B cell (primary cell): ENCODE results near the gene HPRT1. TPM values are rescaled to one million over a fixed set of nuclear protein-coding genes. Genes with fewer than 3 reads are reported as not detected.

ENCODE experiments used
- ATAC-seq: fragments of 200-7000 bp; cut with Tn5 transposase; one replicate; pipeline ENCODE4 v1.10.0; 2021; ENCODE audit warnings: low read depth, mild to moderate bottlenecking, moderate number of reproducible peaks, moderate library complexity
- CTCF ChIA-PET: fragments of 350-600 bp; sonication (Branson Sonifier 250); formaldehyde crosslinking; loops from one replicate; lab custom pipeline; 2021; ENCODE audit warnings: antibody characterized with exemption, inconsistent platforms; lab: Charles Lee
- POLR2A ChIA-PET: fragments of 350-600 bp; sonication (Branson Sonifier 250); formaldehyde crosslinking; loops from one replicate; lab custom pipeline; 2021; ENCODE audit warnings: antibody characterized with exemption; lab: Charles Lee
- DNase-seq: peaks from one replicate; pipeline ENCODE4 v3.0.0; 2013
- H2AFZ ChIP-seq: 2 replicates; pipeline ENCODE4 v1.6.1; 2012; ENCODE audit warnings: mild to moderate bottlenecking, low read depth, low read length; ENCODE audit not compliant: insufficient read depth, poor library complexity, severe bottlenecking
- H3K27ac ChIP-seq, 2 donors: 1 replicate in 1 of 2; 2 replicates in 1 of 2; pipeline ENCODE4 v1.5.1; 2012 to 2013; ENCODE audit warnings: low read length in 2 of 2, mild to moderate bottlenecking in 2 of 2, moderate library complexity in 1 of 2
- H3K27me3 ChIP-seq, 4 experiments: fragments of 200-600 bp in 1 of 4; sonication (generic) in 1 of 4; replicated peaks in 1 of 4; 1 replicate in 2 of 4; 2 replicates in 2 of 4; pipeline versions ENCODE4 v1.6.1 to v1.7.0; 2013 to 2016; ENCODE audit warnings: low read length in 3 of 4, mild to moderate bottlenecking in 2 of 4, mixed read lengths in 1 of 4, moderate library complexity in 1 of 4; ENCODE audit not compliant: insufficient read depth in 4 of 4, control insufficient read depth in 3 of 4; ENCODE audit errors: control extremely low read depth in 1 of 4
- H3K36me3 ChIP-seq, 2 experiments: replicated peaks in 1 of 2; 1 replicate in 1 of 2; 2 replicates in 1 of 2; pipeline versions ENCODE4 v1.6.1 to v1.7.1; 2013; ENCODE audit warnings: low read length in 1 of 2; ENCODE audit not compliant: insufficient read depth in 2 of 2, control insufficient read depth in 1 of 2; ENCODE audit errors: control extremely low read depth in 1 of 2, extremely low read depth in 1 of 2
- H3K4me1 ChIP-seq, 2 donors: fragments of 200-600 bp in 1 of 2; sonication (generic) in 1 of 2; 1 replicate in 1 of 2; 2 replicates in 1 of 2; pipeline versions ENCODE4 v1.5.1 to v1.6.1; 2013 to 2017; ENCODE audit warnings: low read length in 2 of 2; ENCODE audit not compliant: control insufficient read depth in 2 of 2, insufficient read depth in 2 of 2
- H3K4me2 ChIP-seq: replicated peaks from 2 replicates; pipeline ENCODE3; 2012; ENCODE audit warnings: mild to moderate bottlenecking, low read depth, low read length; ENCODE audit not compliant: poor library complexity, severe bottlenecking
- H3K4me3 ChIP-seq, 5 experiments: fragments of 200-600 bp in 1 of 5; sonication (generic) in 1 of 5; 1 replicate in 3 of 5; 2 replicates in 2 of 5; pipeline versions ENCODE4 v1.5.1 to v1.7.0; 2011 to 2016; ENCODE audit warnings: low read length in 4 of 5, mild to moderate bottlenecking in 4 of 5, low read depth in 2 of 5, control low read depth in 1 of 5, moderate library complexity in 1 of 5; ENCODE audit not compliant: insufficient read depth in 1 of 5; ENCODE audit errors: control extremely low read depth in 1 of 5, extremely low read depth in 1 of 5
- H3K79me2 ChIP-seq: fragments of 200-600 bp; sonication (generic); one replicate; pipeline ENCODE4 v1.6.0; 2016; ENCODE audit warnings: low read length; ENCODE audit not compliant: control insufficient read depth, insufficient read depth
- H3K9ac ChIP-seq: fragments of 200-600 bp; sonication (generic); 2 replicates; pipeline ENCODE4 v1.6.1; 2017; ENCODE audit warnings: mild to moderate bottlenecking, low read length, moderate library complexity
- H3K9me3 ChIP-seq, 3 donors: one replicate each; pipeline versions ENCODE4 v1.6.1 to v1.7.1; 2013; ENCODE audit warnings: low read length in 2 of 3; ENCODE audit not compliant: control insufficient read depth in 2 of 3, insufficient read depth in 1 of 3; ENCODE audit errors: control extremely low read depth in 1 of 3
- H4K20me1 ChIP-seq: 2 replicates; pipeline ENCODE4 v1.6.0; 2012; ENCODE audit warnings: mild to moderate bottlenecking, low read length; ENCODE audit not compliant: insufficient read depth, control insufficient read depth, poor library complexity, severe bottlenecking
- H3K27ac Mint-ChIP-seq: one replicate; pipeline ENCODE4 v1.8.0; 2021; ENCODE audit warnings: mixed read lengths
- H3K27me3 Mint-ChIP-seq: one replicate; pipeline ENCODE4 v1.8.0; 2021; ENCODE audit warnings: mixed read lengths
- H3K4me1 Mint-ChIP-seq: one replicate; pipeline ENCODE4 v1.8.0; 2021; ENCODE audit warnings: mixed read lengths
- H3K4me3 Mint-ChIP-seq: one replicate; pipeline ENCODE4 v1.8.0; 2021; ENCODE audit warnings: mixed read lengths
- H3K9me3 Mint-ChIP-seq: one replicate; pipeline ENCODE4 v1.8.0; 2022; ENCODE audit warnings: mixed read lengths; ENCODE audit not compliant: insufficient read depth
- CTCF ChIP-seq: fragments of 200-600 bp; IDR thresholded peaks from one replicate; pipeline ENCODE4 v1.8.0; 2022; ENCODE audit warnings: antibody characterized with exemption, mild to moderate bottlenecking
- EZH2 ChIP-seq: IDR thresholded peaks from 2 replicates; pipeline ENCODE4 v1.6.1; 2012; ENCODE audit warnings: borderline replicate concordance, low read depth, mild to moderate bottlenecking, moderate library complexity, low read length; ENCODE audit not compliant: insufficient read depth, poor library complexity, severe bottlenecking
- WGBS: methylation state at CpG from one replicate; pipeline ENCODE4 v1.1.5; 2013; ENCODE audit warnings: missing lambda C conversion rate; ENCODE audit not compliant: insufficient coverage; 5-methylcytosine and 5-hydroxymethylcytosine counted together
- intact Hi-C: fragments of 100-400 bp; cut with micrococcal nuclease; formaldehyde crosslinking; loops from one replicate; pipeline ENCODE4 v1.10.0; 2022
- polyA plus RNA-seq: library from polyadenylated mRNA; depleted of rRNA; stranded (reverse); fragments of >200 nt; gene quantifications from 2 replicates; pipeline ENCODE4 v1.2.3, GENCODE V29; 2012
- total RNA-seq, 2 donors: library from RNA; stranded (reverse); fragments of 120-200 nt in 1 of 2; gene quantifications; 1 replicate in 1 of 2; 2 replicates in 1 of 2; pipeline versions ENCODE4 v1.2.3 to v1.2.4, GENCODE V29; 2013 to 2022

Gene HPRT1
- total and polyA plus RNA-seq, 2 donors (not counting 1 experiment from before 2014, with no cell fraction given) = 6.6 to 19.5 TPM

GRCh38 chrX:134431894-134432293 lies 28.1 kb upstream of the HPRT1 start:
- no peaks in the 10 kb centered on the region for H4K20me1 ChIP-seq
- H2AFZ ChIP-seq = no peak overlapping the region
- H3K36me3 ChIP-seq = peaks cover 0 to 11% of the 10 kb centered on the region in 2 experiments
- H3K27ac ChIP-seq = no peak overlapping the region
- H3K27me3 ChIP-seq = no peaks in the 10 kb centered on the region
- H3K4me1 Mint-ChIP-seq = no peaks in the 10 kb centered on the region
- H3K4me3 Mint-ChIP-seq = no peak overlapping the region
- no peak overlapping the region for H3K4me3 ChIP-seq
- WGBS = no CpG with 5 or more reads among the region's 2 CpGs
- H3K9me3 Mint-ChIP-seq = no peaks in the 10 kb centered on the region
- H3K9me3 ChIP-seq = no peaks in the 10 kb centered on the region
- POLR2A ChIA-PET = no interaction called here
- no peak overlapping the region for H3K9ac ChIP-seq
- no peaks in the 10 kb centered on the region for H3K4me1 ChIP-seq
- H3K4me2 ChIP-seq = no peak overlapping the region
- DNase-seq = no peak
- H3K27me3 Mint-ChIP-seq = no peaks in the 10 kb centered on the region
- CTCF ChIA-PET = interaction anchor here (0.6 kb wide), 1 partner anchor 406 kb away, joined by 3 read pairs; no protein-coding TSS in a partner anchor
- TF ChIP-seq CTCF (no peak), EZH2 (no peak)
- ATAC-seq = no peak
- no peaks in the 10 kb centered on the region for H3K79me2 ChIP-seq
- intact Hi-C loops = no loop called here
- no peak overlapping the region for H3K27ac Mint-ChIP-seq

GRCh38 chrX:134435894-134436293 lies 24.1 kb upstream of the HPRT1 start:
- Mint-ChIP-seq H3K27me3 (no peaks in the 10 kb centered on the region), H3K4me1 (no peaks in the 10 kb centered on the region), H3K27ac (no peak overlapping the region), H3K4me3 (no peak overlapping the region), H3K9me3 (no peaks in the 10 kb centered on the region)
- no peak overlapping the region for H3K9ac ChIP-seq
- CTCF ChIA-PET = interaction anchor here (1.4 kb wide), 1 partner anchor 40 kb away, joined by 5 read pairs; no protein-coding TSS in a partner anchor
- no peaks in the 10 kb centered on the region for H3K36me3 ChIP-seq
- H4K20me1 ChIP-seq = no peaks in the 10 kb centered on the region
- DNase-seq = no peak
- H3K79me2 ChIP-seq = no peaks in the 10 kb centered on the region
- intact Hi-C loops = no loop called here
- ATAC-seq = no peak
- H3K4me2 ChIP-seq = no peak overlapping the region
- WGBS = no CpG with 5 or more reads among the region's 6 CpGs
- no peaks in the 10 kb centered on the region for H3K9me3 ChIP-seq
- no peak for TF ChIP-seq EZH2
- no peak for TF ChIP-seq CTCF
- no peaks in the 10 kb centered on the region for H3K27me3 ChIP-seq
- H3K4me1 ChIP-seq = no peaks in the 10 kb centered on the region
- POLR2A ChIA-PET = no interaction called here
- no peak overlapping the region for H3K27ac ChIP-seq
- no peak overlapping the region for H3K4me3 ChIP-seq
- no peak overlapping the region for H2AFZ ChIP-seq
